Stomach (tissue), 9 donors: ENCODE measurements around the gene GPBAR1. TPM values are rescaled to one million over a fixed set of nuclear protein-coding genes. Genes with fewer than 3 reads are reported as not detected.
A peak's percentile ranks its signal among the peaks of the same experiment; 100 is the strongest.

Experiments
- DNase-seq, 2 donors: peaks; one replicate each; pipeline versions ENCODE4 v3.0.0 to v3.0.0-alpha.2; 2013 to 2019
- H3K27ac ChIP-seq, 5 donors: fragments of 200-600 bp in 4 of 5; sonication (generic) in 4 of 5; one replicate each; pipeline ENCODE4 v1.5.1; 2013 to 2019; ENCODE audit warnings: mild to moderate bottlenecking in 1 of 5, moderate library complexity in 1 of 5
- H3K27me3 ChIP-seq, 3 donors: fragments of 200-600 bp; sonication (generic); one replicate each; pipeline ENCODE4 v1.5.1; 2017 to 2019; ENCODE audit warnings: mixed run types in 1 of 3
- H3K36me3 ChIP-seq, 4 donors: fragments of 200-600 bp; sonication (generic); 1 replicate in 3 of 4; 2 replicates in 1 of 4; pipeline ENCODE4 v1.5.1; 2016 to 2019
- H3K4me1 ChIP-seq, 4 donors: fragments of 200-600 bp; sonication (generic); one replicate each; pipeline ENCODE4 v1.5.1; 2016 to 2019
- H3K4me3 ChIP-seq, 4 donors: fragments of 200-600 bp; sonication (generic) in 3 of 4; one replicate each; pipeline ENCODE4 v1.5.1; 2016 to 2019; ENCODE audit warnings: mild to moderate bottlenecking in 1 of 4
- H3K9me3 ChIP-seq, 4 donors: fragments of 200-600 bp; sonication (generic); one replicate each; pipeline ENCODE4 v1.5.1; 2016 to 2019
- EP300 ChIP-seq: sonication (generic); formaldehyde crosslinking; IDR thresholded peaks from one replicate; pipeline ENCODE4 v1.6.1; 2017; ENCODE audit warnings: antibody characterized with exemption
- POLR2A ChIP-seq, 4 donors: fragments of 450-650 bp; IDR thresholded peaks; one replicate each; pipeline ENCODE4 v1.6.1; 2016; ENCODE audit warnings: antibody characterized with exemption in 4 of 4, control low read depth in 2 of 4, mild to moderate bottlenecking in 1 of 4, moderate library complexity in 1 of 4
- POLR2AphosphoS5 ChIP-seq, 3 donors: sonication (generic); formaldehyde crosslinking; IDR thresholded peaks; one replicate each; pipeline ENCODE4 v1.6.1; 2016; ENCODE audit warnings: antibody characterized with exemption in 3 of 3
- WGBS, 5 donors: extraction: QIAGEN DNeasy Blood & Tissue Kit in 3 of 5; methylation state at CpG; one replicate each; pipeline versions ENCODE4 v1.1.5 to v1.1.7; 2013 to 2018; 5-methylcytosine and 5-hydroxymethylcytosine counted together
- intact Hi-C: fragments of 100-400 bp; cut with DNase I; formaldehyde crosslinking; loops from one replicate; pipeline ENCODE4 v1.15.1; 2023; ENCODE audit warnings: low total_unique reads
- polyA plus RNA-seq, 3 donors: library from polyadenylated mRNA; stranded (reverse); fragments of 200-250 nt; gene quantifications; one replicate each; pipeline ENCODE4 v1.2.3, GENCODE V29; 2013
- total RNA-seq, 5 donors: library from RNA; depleted of rRNA; stranded (reverse); fragments of >200 nt; gene quantifications; one replicate each; pipeline versions ENCODE4 v1.1.0 to v1.2.3, GENCODE V29; 2014 to 2016
- TF ChIP-seq, protein P1 (sequence below), 7 experiments: fragments of 450-650 bp in 4 of 7; fragments of 200-600 bp in 3 of 7; sonication (generic) in 3 of 7; IDR thresholded peaks; one replicate each; pipeline ENCODE4 v1.5.1; 2016 to 2019; ENCODE audit warnings: antibody characterized with exemption in 7 of 7, control low read depth in 2 of 7, mild to moderate bottlenecking in 1 of 7
- donor health status: healthy with polysubstance abuse.
- donor health status: Bipolar disorder and iron deficiency.
- donor health status: healthy.

The GPBAR1 gene
- total and polyA plus RNA-seq, 8 donors = 0.45 to 4.8 (median 2.2) TPM

DNA sequence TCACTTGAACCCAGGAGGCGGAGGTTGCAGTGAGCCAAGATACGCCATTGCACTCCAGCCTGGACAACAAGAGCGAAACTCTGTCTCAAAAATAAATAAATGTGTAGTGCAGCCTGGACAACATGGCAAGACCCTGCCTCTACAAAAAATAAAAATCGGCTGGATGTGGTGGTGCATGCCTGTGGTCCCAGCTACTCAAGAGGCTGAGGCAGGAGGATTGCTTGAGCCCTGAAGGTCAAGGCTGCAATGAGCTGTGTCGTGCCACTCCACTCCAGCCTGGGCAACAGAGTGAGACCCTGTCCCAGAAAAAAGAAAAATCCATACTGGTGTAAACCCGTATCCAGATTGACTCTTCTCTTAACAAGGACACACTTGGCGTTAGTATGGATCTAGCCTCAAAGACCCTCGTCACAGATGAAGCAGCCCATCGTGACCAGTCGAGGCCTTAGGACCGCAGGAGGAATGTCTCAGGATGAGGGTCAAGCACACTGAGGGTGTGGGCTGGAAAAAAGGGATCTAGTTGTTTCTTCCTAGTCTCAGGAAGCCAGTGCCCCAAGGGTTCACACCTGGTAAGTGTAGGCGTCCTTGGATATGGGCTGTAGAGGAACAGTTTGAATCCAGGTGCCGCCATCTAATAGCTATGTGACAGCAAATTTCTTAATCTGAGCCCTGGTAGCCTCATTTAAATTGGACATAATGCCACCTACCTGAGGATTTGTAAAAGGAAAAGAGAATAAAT is 4.0 kb upstream of the GPBAR1 start:
- intact Hi-C loops = no loop called here
- Histone ChIP-seq H3K9me3 (no peaks in the 10 kb centered on the region), H3K4me1 (peaks cover 35 to 60% (median 44%) of the 10 kb centered on the region in 4 donors), H3K27me3 (no peaks in the 10 kb centered on the region), H3K27ac (peak overlapping the region in 3 of 5 donors; percentile 86 to 89 (median 86)), H3K36me3 (peaks cover 45 to 53% (median 53%) of the 10 kb centered on the region in 4 donors), H3K4me3 (no peak overlapping the region)
- 94% methylated on average over 13 of the region's 13 CpGs for WGBS, 5 donors
- DNase-seq = no peak
- TF ChIP-seq POLR2A (IDR thresholded peaks at IDR 0.05) = no peak
- TF ChIP-seq, protein P1, sequence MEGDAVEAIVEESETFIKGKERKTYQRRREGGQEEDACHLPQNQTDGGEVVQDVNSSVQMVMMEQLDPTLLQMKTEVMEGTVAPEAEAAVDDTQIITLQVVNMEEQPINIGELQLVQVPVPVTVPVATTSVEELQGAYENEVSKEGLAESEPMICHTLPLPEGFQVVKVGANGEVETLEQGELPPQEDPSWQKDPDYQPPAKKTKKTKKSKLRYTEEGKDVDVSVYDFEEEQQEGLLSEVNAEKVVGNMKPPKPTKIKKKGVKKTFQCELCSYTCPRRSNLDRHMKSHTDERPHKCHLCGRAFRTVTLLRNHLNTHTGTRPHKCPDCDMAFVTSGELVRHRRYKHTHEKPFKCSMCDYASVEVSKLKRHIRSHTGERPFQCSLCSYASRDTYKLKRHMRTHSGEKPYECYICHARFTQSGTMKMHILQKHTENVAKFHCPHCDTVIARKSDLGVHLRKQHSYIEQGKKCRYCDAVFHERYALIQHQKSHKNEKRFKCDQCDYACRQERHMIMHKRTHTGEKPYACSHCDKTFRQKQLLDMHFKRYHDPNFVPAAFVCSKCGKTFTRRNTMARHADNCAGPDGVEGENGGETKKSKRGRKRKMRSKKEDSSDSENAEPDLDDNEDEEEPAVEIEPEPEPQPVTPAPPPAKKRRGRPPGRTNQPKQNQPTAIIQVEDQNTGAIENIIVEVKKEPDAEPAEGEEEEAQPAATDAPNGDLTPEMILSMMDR (IDR thresholded peaks at IDR 0.05) = no peak
- no peak for TF ChIP-seq POLR2AphosphoS5 (IDR thresholded peaks at IDR 0.05)
- TF ChIP-seq EP300 = no peak

DNA sequence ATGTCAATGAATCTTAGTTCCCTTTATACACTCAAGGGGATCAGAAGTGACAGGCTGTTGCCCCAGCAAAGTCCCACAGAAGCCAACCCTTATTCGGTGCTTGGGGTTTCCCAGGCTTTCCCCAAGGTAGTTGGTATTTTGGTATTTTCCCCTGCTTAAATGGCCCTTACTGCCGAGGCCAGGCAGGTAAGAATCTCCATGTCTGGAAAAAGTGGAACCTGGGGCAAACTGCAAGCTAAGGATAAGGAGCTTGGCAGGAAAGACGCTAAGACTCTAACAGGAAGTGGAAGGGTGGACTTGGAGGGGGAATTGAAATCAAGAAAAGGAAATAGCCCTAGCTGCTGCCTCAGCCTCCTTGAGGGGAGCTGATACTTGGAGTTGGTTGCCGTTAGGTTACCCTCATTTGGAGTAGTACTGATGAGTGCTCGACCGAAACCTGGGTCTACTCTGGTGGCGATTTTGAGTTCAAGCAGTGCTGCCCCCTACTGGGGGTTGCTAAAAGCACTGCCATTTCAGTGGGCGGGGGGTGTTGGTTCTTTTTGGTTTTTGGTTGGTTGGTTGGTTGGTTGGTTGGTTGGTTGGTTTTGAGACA is 3.3 kb upstream of the GPBAR1 start:
- Histone ChIP-seq H3K27me3 (no peaks in the 10 kb centered on the region), H3K4me3 (no peak overlapping the region), H3K4me1 (peaks cover 43 to 62% (median 51%) of the 10 kb centered on the region in 4 donors), H3K36me3 (peaks cover 38 to 47% (median 46%) of the 10 kb centered on the region in 4 donors), H3K27ac (peak overlapping the region; percentile 11 to 89 (median 86)), H3K9me3 (no peaks in the 10 kb centered on the region)
- WGBS, 5 donors = 49 to 70% (median 55%) methylated on average over 8 of the region's 8 CpGs
- intact Hi-C loops = no loop called here
- DNase-seq = no peak
- TF ChIP-seq POLR2A (IDR thresholded peaks at IDR 0.05) (no peak), EP300 (no peak), POLR2AphosphoS5 (IDR thresholded peaks at IDR 0.05) (peak in 1 of 3 donors; percentile 28)
- TF ChIP-seq, protein P1 (IDR thresholded peaks at IDR 0.05) = peak in 4 of 7 experiments; percentile 31 to 60 (median 39)

DNA sequence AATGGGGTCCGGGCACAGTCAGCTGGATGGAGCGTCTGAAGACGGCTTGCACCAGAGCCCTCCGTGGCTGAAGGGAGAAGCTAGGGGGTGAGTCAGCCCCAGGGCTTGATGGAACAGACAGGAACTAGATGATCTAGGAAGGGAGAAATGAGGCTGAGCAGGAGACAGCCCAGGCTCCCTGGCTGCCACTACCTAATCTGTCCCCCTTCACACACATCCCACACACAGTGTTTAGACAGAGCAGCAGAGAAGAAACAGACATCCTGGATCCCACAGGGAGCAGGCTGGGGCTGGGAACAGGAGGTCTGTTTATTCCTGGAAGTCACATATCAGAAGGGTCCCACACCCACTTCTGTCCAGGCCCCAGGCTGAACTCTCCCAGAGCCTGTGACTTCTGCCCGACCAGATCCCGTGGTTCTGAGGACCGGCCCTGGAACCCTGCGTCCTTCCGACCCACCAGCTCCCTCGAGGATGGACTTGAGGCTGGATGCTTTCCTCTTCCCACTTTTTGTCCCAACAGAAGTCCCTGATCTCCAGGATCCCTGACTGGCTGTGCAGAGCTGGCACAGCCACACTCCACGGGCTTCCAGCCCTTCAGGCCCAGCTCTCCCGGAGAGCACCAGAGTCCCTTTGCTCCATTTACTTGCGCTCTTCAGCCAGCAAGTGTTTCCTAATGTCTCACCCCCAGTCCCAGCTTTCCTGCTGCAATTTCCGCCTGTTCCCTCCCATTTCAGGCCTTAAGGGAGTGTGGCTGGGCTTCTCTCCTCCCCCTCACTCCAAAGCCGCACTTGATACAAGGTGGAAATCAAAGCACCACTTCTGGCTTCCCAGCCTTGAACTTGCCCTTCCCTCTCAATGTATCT is 1.5 kb upstream of the GPBAR1 start:
- peak; percentile 55 to 84 (median 79) for TF ChIP-seq POLR2AphosphoS5 (IDR thresholded peaks at IDR 0.05)
- TF ChIP-seq, protein P1 (IDR thresholded peaks at IDR 0.05) = no peak
- TF ChIP-seq EP300 = peak; percentile 31
- H3K27ac ChIP-seq = peak overlapping the region; percentile 62 to 89 (median 86)
- WGBS, 5 donors = 37 to 53% (median 39%) methylated on average over 15 of the region's 15 CpGs
- no peaks in the 10 kb centered on the region for H3K27me3 ChIP-seq
- intact Hi-C loops = no loop called here
- DNase-seq = peak in 1 of 2 donors; percentile 86
- H3K9me3 ChIP-seq = no peaks in the 10 kb centered on the region
- peaks cover 20 to 47% (median 45%) of the 10 kb centered on the region in 4 donors for H3K36me3 ChIP-seq
- H3K4me3 ChIP-seq = no peak overlapping the region
- H3K4me1 ChIP-seq = peaks cover 59 to 78% (median 70%) of the 10 kb centered on the region in 4 donors

DNA sequence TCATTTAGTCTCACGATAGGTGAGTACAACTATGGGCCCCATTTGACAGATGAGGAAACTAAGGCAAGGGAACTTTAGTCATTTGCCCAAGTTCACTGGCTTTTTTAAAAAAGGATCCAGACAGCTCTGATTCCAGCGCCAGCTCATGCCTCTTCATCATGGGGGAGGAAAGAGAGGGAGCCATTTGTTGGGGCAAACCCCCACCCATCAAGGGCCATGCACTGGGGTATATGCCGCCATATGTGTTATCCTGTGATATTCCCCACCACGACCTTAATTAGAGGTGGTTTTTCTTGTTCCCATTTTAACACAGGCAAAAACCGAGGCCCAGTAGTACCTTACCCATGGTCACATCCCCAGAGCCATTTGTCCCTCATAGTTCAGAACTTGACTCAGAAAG is 649 bp upstream of the GPBAR1 start:
- DNase-seq = no peak
- TF ChIP-seq POLR2A (IDR thresholded peaks at IDR 0.05) (no peak), POLR2AphosphoS5 (IDR thresholded peaks at IDR 0.05) (no peak), EP300 (no peak)
- TF ChIP-seq, protein P1 (IDR thresholded peaks at IDR 0.05) = no peak
- intact Hi-C loops = loop anchor here (10.0 kb wide), 1 partner anchor 75 kb away; no protein-coding TSS in a partner anchor

More for the DNA sequence above, 649 bp upstream of the GPBAR1 start:
- H3K9me3 ChIP-seq = no peaks in the 10 kb centered on the region
- peak overlapping the region; percentile 62 to 89 (median 86) for H3K27ac ChIP-seq
- H3K36me3 ChIP-seq = peaks cover 17 to 47% (median 45%) of the 10 kb centered on the region in 4 donors
- peaks cover 67 to 86% (median 78%) of the 10 kb centered on the region in 4 donors for H3K4me1 ChIP-seq
- no peak overlapping the region for H3K4me3 ChIP-seq
- H3K27me3 ChIP-seq = no peaks in the 10 kb centered on the region
- WGBS, 5 donors = 81 to 90% (median 83%) methylated on average over 5 of the region's 5 CpGs
